IPS-18a (cell line): Measurements from ENCODE around the gene B3GALT5.

Experiments used
- H3K27ac ChIP-seq: one replicate; pipeline ENCODE4 v1.5.1; 2013; ENCODE audit warnings: low read length
- H3K27me3 ChIP-seq: one replicate; pipeline ENCODE4 v1.6.1; 2013; ENCODE audit warnings: mild to moderate bottlenecking, low read length; ENCODE audit not compliant: control insufficient read depth, insufficient read depth
- H3K36me3 ChIP-seq: one replicate; pipeline ENCODE4 v1.6.1; 2013; ENCODE audit warnings: low read depth, low read length; ENCODE audit not compliant: control insufficient read depth
- H3K4me1 ChIP-seq: one replicate; pipeline ENCODE4 v1.6.1; 2013; ENCODE audit warnings: low read depth, low read length; ENCODE audit not compliant: control insufficient read depth
- H3K4me3 ChIP-seq: one replicate; pipeline ENCODE4 v1.5.1; 2013; ENCODE audit warnings: low read length
- H3K9ac ChIP-seq: one replicate; pipeline ENCODE4 v1.6.1; 2013; ENCODE audit warnings: mild to moderate bottlenecking, low read length, moderate library complexity
- H3K9me3 ChIP-seq: one replicate; pipeline ENCODE4 v1.6.1; 2013; ENCODE audit warnings: low read depth, low read length; ENCODE audit not compliant: control insufficient read depth

The B3GALT5 gene

GRCh38 chr21:39633770-39634181, 21.0 kb downstream of the B3GALT5 start:
- Histone ChIP-seq H3K27ac (no peak overlapping the region), H3K4me1 (peaks cover 53% of the 10 kb centered on the region), H3K9me3 (no peaks in the 10 kb centered on the region), H3K9ac (no peak overlapping the region), H3K4me3 (no peak overlapping the region), H3K27me3 (no peaks in the 10 kb centered on the region), H3K36me3 (no peaks in the 10 kb centered on the region)

- Histone ChIP-seq H3K27me3 (no peaks in the 10 kb centered on the region), H3K36me3 (no peaks in the 10 kb centered on the region), H3K9ac (no peak overlapping the region), H3K4me1 (peaks cover 55% of the 10 kb centered on the region), H3K27ac (no peak overlapping the region), H3K9me3 (no peaks in the 10 kb centered on the region), H3K4me3 (no peak overlapping the region)
Observed at GRCh38 chr21:39634507-39634906, 21.8 kb downstream of the B3GALT5 start.

- Histone ChIP-seq H3K4me3 (no peak overlapping the region), H3K36me3 (no peaks in the 10 kb centered on the region), H3K27me3 (no peaks in the 10 kb centered on the region), H3K9ac (no peak overlapping the region), H3K27ac (no peak overlapping the region), H3K4me1 (peaks cover 67% of the 10 kb centered on the region), H3K9me3 (no peaks in the 10 kb centered on the region)
Observed at GRCh38 chr21:39637197-39637970, 24.6 kb downstream of the B3GALT5 start.

- H3K9me3 ChIP-seq = no peaks in the 10 kb centered on the region
- H3K27me3 ChIP-seq = no peaks in the 10 kb centered on the region
- peaks cover 65% of the 10 kb centered on the region for H3K4me1 ChIP-seq
- H3K9ac ChIP-seq = no peak overlapping the region
- no peaks in the 10 kb centered on the region for H3K36me3 ChIP-seq
- H3K27ac ChIP-seq = no peak overlapping the region
- no peak overlapping the region for H3K4me3 ChIP-seq
Observed at GRCh38 chr21:39637971-39638240, 25.2 kb downstream of the B3GALT5 start.

- Histone ChIP-seq H3K4me1 (peaks cover 64% of the 10 kb centered on the region), H3K27me3 (no peaks in the 10 kb centered on the region), H3K27ac (no peak overlapping the region), H3K9ac (no peak overlapping the region), H3K9me3 (no peaks in the 10 kb centered on the region), H3K4me3 (no peak overlapping the region), H3K36me3 (no peaks in the 10 kb centered on the region)
Observed at GRCh38 chr21:39638281-39638680, 25.5 kb downstream of the B3GALT5 start.

GRCh38 chr21:39640754-39641153, 28.0 kb downstream of the B3GALT5 start:
- Histone ChIP-seq H3K36me3 (no peaks in the 10 kb centered on the region), H3K4me1 (peaks cover 83% of the 10 kb centered on the region), H3K9ac (no peak overlapping the region), H3K27me3 (no peaks in the 10 kb centered on the region), H3K4me3 (no peak overlapping the region), H3K9me3 (no peaks in the 10 kb centered on the region), H3K27ac (peak overlapping the region; percentile 42)

- Histone ChIP-seq H3K27ac (no peak overlapping the region), H3K27me3 (no peaks in the 10 kb centered on the region), H3K4me1 (peaks cover 71% of the 10 kb centered on the region), H3K4me3 (peak overlapping the region; percentile 48), H3K9me3 (no peaks in the 10 kb centered on the region), H3K9ac (no peak overlapping the region), H3K36me3 (peaks cover 10% of the 10 kb centered on the region)
Observed at GRCh38 chr21:39641827-39642450, 29.2 kb downstream of the B3GALT5 start.

GRCh38 chr21:39644062-39644560, 31.4 kb downstream of the B3GALT5 start:
- H3K4me1 ChIP-seq = peaks cover 52% of the 10 kb centered on the region
- H3K27ac ChIP-seq = no peak overlapping the region
- no peaks in the 10 kb centered on the region for H3K27me3 ChIP-seq
- no peaks in the 10 kb centered on the region for H3K9me3 ChIP-seq
- H3K36me3 ChIP-seq = peaks cover 31% of the 10 kb centered on the region
- H3K9ac ChIP-seq = no peak overlapping the region
- H3K4me3 ChIP-seq = no peak overlapping the region

GRCh38 chr21:39645331-39645730, 32.6 kb downstream of the B3GALT5 start:
- no peak overlapping the region for H3K27ac ChIP-seq
- no peak overlapping the region for H3K4me3 ChIP-seq
- peaks cover 43% of the 10 kb centered on the region for H3K36me3 ChIP-seq
- H3K27me3 ChIP-seq = no peaks in the 10 kb centered on the region
- H3K9ac ChIP-seq = no peak overlapping the region
- no peaks in the 10 kb centered on the region for H3K9me3 ChIP-seq
- H3K4me1 ChIP-seq = peaks cover 46% of the 10 kb centered on the region

- H3K9ac ChIP-seq = no peak overlapping the region
- no peak overlapping the region for H3K27ac ChIP-seq
- H3K9me3 ChIP-seq = no peaks in the 10 kb centered on the region
- no peaks in the 10 kb centered on the region for H3K27me3 ChIP-seq
- H3K36me3 ChIP-seq = peaks cover 54% of the 10 kb centered on the region
- H3K4me3 ChIP-seq = no peak overlapping the region
- peaks cover 25% of the 10 kb centered on the region for H3K4me1 ChIP-seq
Observed at GRCh38 chr21:39647476-39647875, 34.7 kb downstream of the B3GALT5 start.

GRCh38 chr21:39648879-39649278, 36.1 kb downstream of the B3GALT5 start:
- Histone ChIP-seq H3K4me1 (peaks cover 14% of the 10 kb centered on the region), H3K4me3 (no peak overlapping the region), H3K9ac (no peak overlapping the region), H3K9me3 (no peaks in the 10 kb centered on the region), H3K27me3 (no peaks in the 10 kb centered on the region), H3K27ac (no peak overlapping the region), H3K36me3 (peaks cover 54% of the 10 kb centered on the region)

GRCh38 chr21:39649526-39649925, 36.8 kb downstream of the B3GALT5 start:
- peaks cover 61% of the 10 kb centered on the region for H3K36me3 ChIP-seq
- no peak overlapping the region for H3K9ac ChIP-seq
- no peak overlapping the region for H3K27ac ChIP-seq
- no peaks in the 10 kb centered on the region for H3K9me3 ChIP-seq
- no peaks in the 10 kb centered on the region for H3K27me3 ChIP-seq
- H3K4me1 ChIP-seq = peaks cover 8% of the 10 kb centered on the region
- H3K4me3 ChIP-seq = no peak overlapping the region
